ENCODE data around the gene SBK3. TPM values are rescaled to one million over a fixed set of nuclear protein-coding genes. Genes with fewer than 3 reads are reported as not detected.

SBK3 gene
- total and polyA plus RNA-seq, 2 of the 8 experiments (the other 6 are each of a cell fraction or from before 2014, with no cell fraction given), result 0.76 to 1.5 TPM

DNA sequence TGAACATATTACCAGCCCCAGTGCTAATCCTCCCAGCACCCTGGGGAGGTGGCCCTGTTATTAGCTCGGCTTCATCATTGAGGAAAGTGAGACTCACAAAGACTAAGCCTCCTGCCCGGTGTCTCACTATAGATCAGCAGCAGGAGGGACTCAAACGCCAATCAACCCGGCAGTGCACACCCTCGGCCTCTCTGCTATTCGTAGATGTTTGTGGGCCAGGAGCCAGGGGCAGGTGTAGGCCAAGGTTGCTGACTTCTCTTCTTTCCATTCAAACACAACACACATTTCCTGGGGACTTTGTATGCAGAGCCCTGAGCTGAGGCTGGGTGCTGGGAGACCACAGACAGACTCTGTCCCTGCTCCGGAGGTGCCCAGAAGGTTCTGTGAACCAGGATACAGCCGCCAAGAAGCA is 9.4 kb upstream of the SBK3 start:
- 84% methylated on average over 8 of the region's 8 CpGs; no CpG with 5 or more reads in 1 of the 2 experiments for WGBS, 2 experiments (ENCODE audit: extremely low coverage in 1 of 2, insufficient coverage in 1 of 2, insufficient read length in 1 of 2, insufficient replicate concordance in 2 of 2, low coverage in 1 of 2, low lambda C conversion rate in 2 of 2, missing lambda C conversion rate in 1 of 2)
- H3K9me3 ChIP-seq (ENCODE audit: insufficient read depth in 2 of 2, low read depth in 1 of 2, low read length in 1 of 2), result no peaks in the 10 kb centered on the region

More for the DNA sequence above, 9.4 kb upstream of the SBK3 start:
- Histone ChIP-seq H3K79me1 (ENCODE audit: low read depth, low read length) (no peaks in the 10 kb centered on the region), H3K27me3 (replicated peaks in 1 of 4; ENCODE audit: control insufficient read depth in 3 of 4, extremely low read depth in 1 of 4, insufficient read depth in 3 of 4, low read length in 3 of 4) (peaks cover 0 to 3% (median 0%) of the 10 kb centered on the region in 4 experiments; a peak in 1 of 7 replicates), H2BK20ac (ENCODE audit: low read length) (no peak overlapping the region), H4K91ac (replicated peaks; ENCODE audit: insufficient read length, low read length) (no peak overlapping the region), H3K9ac (replicated peaks in 1 of 4; ENCODE audit: extremely low read depth in 1 of 4, low read depth in 3 of 4, low read length in 3 of 4) (no peak overlapping the region), H3K27ac (ENCODE audit: low read depth, low read length) (no peak overlapping the region), H3K79me2 (ENCODE audit: control insufficient read depth in 1 of 2, insufficient read depth in 2 of 2, low read length in 2 of 2) (no peaks in the 10 kb centered on the region), H3K4ac (replicated peaks; ENCODE audit: insufficient read length, low read depth, low read length) (no peak overlapping the region), H2BK5ac (ENCODE audit: low read depth, low read length) (no peak overlapping the region), H3K23me2 (ENCODE audit: low read depth, low read length) (peaks cover 5% of the 10 kb centered on the region; the same call in 1 of the 2 replicates), H3K23ac (ENCODE audit: insufficient read length) (no peak overlapping the region), H3K4me1 (replicated peaks in 1 of 4; ENCODE audit: control insufficient read depth in 3 of 4, insufficient read depth in 4 of 4, low read length in 3 of 4) (peaks cover 2 to 10% (median 5%) of the 10 kb centered on the region in 4 experiments; a peak in 6 of 7 replicates), H2AK5ac (ENCODE audit: low read depth, low read length) (no peak overlapping the region), H2BK15ac (ENCODE audit: low read length) (no peak overlapping the region), H4K20me1 (replicated peaks in 1 of 2; ENCODE audit: control insufficient read depth in 1 of 2, insufficient read depth in 2 of 2, low read length in 2 of 2) (no peaks in the 10 kb centered on the region), H3K36me3 (ENCODE audit: control insufficient read depth in 2 of 4, insufficient read depth in 4 of 4, low read length in 3 of 4) (no peaks in the 10 kb centered on the region), H4K8ac (ENCODE audit: extremely low read depth, insufficient read depth, low read length) (no peak overlapping the region; the same call in 1 of the 2 replicates), H3K56ac (replicated peaks; ENCODE audit: insufficient read length, low read depth, low read length) (no peak overlapping the region), H2AFZ (ENCODE audit: low read length) (no peak overlapping the region), H3K4me2 (ENCODE audit: insufficient read depth in 1 of 2, low read depth in 2 of 2, low read length in 2 of 2) (no peak overlapping the region; a peak in 1 of 4 replicates), H3K4me3 (ENCODE audit: extremely low read depth in 1 of 4, insufficient read depth in 2 of 4, low read depth in 3 of 4, low read length in 4 of 4) (no peak overlapping the region), H4K5ac (ENCODE audit: insufficient read length, low read depth, low read length) (no peak overlapping the region), H2BK12ac (ENCODE audit: low read depth, low read length) (no peak overlapping the region), H2BK120ac (replicated peaks; ENCODE audit: low read depth, low read length) (no peak overlapping the region), H3K18ac (ENCODE audit: extremely low read depth, low read length) (no peak overlapping the region), H3K14ac (ENCODE audit: insufficient read length) (no peak overlapping the region)
- ChIA-PET POLR2A (ENCODE audit: partially characterized antibody) (interaction anchor here (0.8 to 2.0 kb wide), 2 partner anchors 11 to 16 kb away, joined by 3 to 6 read pairs; no protein-coding TSS in a partner anchor), CTCF (ENCODE audit: partially characterized antibody) (interaction anchor here (1.2 kb wide), 1 partner anchor 51 kb away, joined by 4 read pairs; no protein-coding TSS in a partner anchor)
- TF ChIP-seq BCL11A (IDR thresholded peaks at IDR 0.05; ENCODE audit: low read depth in 2 of 2, low read length in 2 of 2), result no peak
- no peak for TF ChIP-seq SP1 (IDR thresholded peaks at IDR 0.05; ENCODE audit: low read depth, low read length)
- FAIRE-seq (no peak), DNase-seq (ENCODE audit: low read depth in 1 of 2, low spot score in 2 of 2) (no peak)
